ENCODE measurements around the gene FRMPD1.

The FRMPD1 gene

DNA sequence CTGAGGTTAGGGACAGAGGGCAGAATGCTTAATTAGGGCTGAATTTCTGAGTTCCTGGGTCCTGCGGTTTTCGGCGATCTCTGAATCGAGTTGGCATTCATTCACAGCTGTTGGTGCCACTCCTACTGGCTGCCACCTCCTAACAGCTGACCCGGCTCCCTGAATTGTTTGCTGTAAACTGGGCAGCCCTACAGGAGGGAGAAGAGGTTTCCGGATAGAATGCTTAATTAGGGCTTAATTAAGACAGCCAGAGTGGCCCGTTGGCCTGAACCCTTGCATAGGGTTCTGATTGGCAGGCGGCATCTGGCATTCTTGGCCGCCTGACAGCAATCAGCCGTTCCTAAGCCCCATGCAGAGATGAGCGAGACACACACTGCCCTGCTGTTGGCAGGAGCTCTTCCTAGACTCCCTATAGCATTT lies 25.7 kb downstream of the FRMPD1 start:
- no peak overlapping the region for H3K4me3 ChIP-seq (ENCODE audit: low read length)
- no peak overlapping the region for H3K27ac ChIP-seq (ENCODE audit: low read depth, low read length)
- H3K27me3 ChIP-seq (ENCODE audit: insufficient read depth, low read length, poor library complexity): no peaks in the 10 kb centered on the region
- no peak overlapping the region for H3K56ac ChIP-seq (ENCODE audit: low read length)
- no peak overlapping the region for H2BK5ac ChIP-seq (ENCODE audit: low read length)
- H4K5ac ChIP-seq (ENCODE audit: low read length): no peak overlapping the region
- no peak overlapping the region for H3K18ac ChIP-seq (ENCODE audit: low read length)
- no peaks in the 10 kb centered on the region for H3K4me1 ChIP-seq (ENCODE audit: control insufficient read depth, low read depth, low read length)
- no peak overlapping the region for H3K9ac ChIP-seq (ENCODE audit: low read length)
- no peak overlapping the region for H2AK5ac ChIP-seq (ENCODE audit: low read length)
- no peak overlapping the region for H3K4ac ChIP-seq (ENCODE audit: low read depth, low read length)
- no peaks in the 10 kb centered on the region for H3K79me1 ChIP-seq (ENCODE audit: low read length)
- no peak overlapping the region for H3K23ac ChIP-seq (ENCODE audit: low read length)
- DNase-seq: no peak
- no peak overlapping the region for H2BK120ac ChIP-seq (ENCODE audit: low read depth, low read length)
- no peaks in the 10 kb centered on the region for H3K79me2 ChIP-seq (ENCODE audit: control insufficient read depth, insufficient read depth, low read length)
- no CpG with 5 or more reads among the region's 11 CpGs for WGBS (ENCODE audit: extremely low coverage, insufficient coverage, low lambda C conversion rate)
- no peak overlapping the region for H2BK15ac ChIP-seq (replicated peaks; ENCODE audit: low read depth)
- no peak overlapping the region for H3K4me2 ChIP-seq (ENCODE audit: low read length)
- H3K36me3 ChIP-seq (ENCODE audit: control insufficient read depth, insufficient read depth, low read length): no peaks in the 10 kb centered on the region
- H4K8ac ChIP-seq (ENCODE audit: low read depth, low read length): no peak overlapping the region

- H4K5ac ChIP-seq (ENCODE audit: low read length): no peak overlapping the region
- H2BK15ac ChIP-seq (replicated peaks; ENCODE audit: low read depth): no peak overlapping the region
- no peak overlapping the region for H3K27ac ChIP-seq (ENCODE audit: low read depth, low read length)
- no peak overlapping the region for H3K4me2 ChIP-seq (ENCODE audit: low read length)
- no peak overlapping the region for H2AK5ac ChIP-seq (ENCODE audit: low read length)
- H3K4me1 ChIP-seq (ENCODE audit: control insufficient read depth, low read depth, low read length): no peaks in the 10 kb centered on the region
- H3K4ac ChIP-seq (ENCODE audit: low read depth, low read length): no peak overlapping the region
- no peaks in the 10 kb centered on the region for H3K79me1 ChIP-seq (ENCODE audit: low read length)
- WGBS (ENCODE audit: extremely low coverage, insufficient coverage, low lambda C conversion rate): no CpG with 5 or more reads among the region's 2 CpGs
- no peaks in the 10 kb centered on the region for H3K79me2 ChIP-seq (ENCODE audit: control insufficient read depth, insufficient read depth, low read length)
- H3K4me3 ChIP-seq (ENCODE audit: low read length): no peak overlapping the region
- no peak for DNase-seq
- H2BK5ac ChIP-seq (ENCODE audit: low read length): no peak overlapping the region
- no peak overlapping the region for H3K9ac ChIP-seq (ENCODE audit: low read length)
- H3K18ac ChIP-seq (ENCODE audit: low read length): no peak overlapping the region
- H3K36me3 ChIP-seq (ENCODE audit: control insufficient read depth, insufficient read depth, low read length): no peaks in the 10 kb centered on the region
- no peak overlapping the region for H3K23ac ChIP-seq (ENCODE audit: low read length)
- no peaks in the 10 kb centered on the region for H3K27me3 ChIP-seq (ENCODE audit: insufficient read depth, low read length, poor library complexity)
- no peak overlapping the region for H4K8ac ChIP-seq (ENCODE audit: low read depth, low read length)
- H3K56ac ChIP-seq (ENCODE audit: low read length): no peak overlapping the region
- H2BK120ac ChIP-seq (ENCODE audit: low read depth, low read length): no peak overlapping the region
These were observed 26.7 kb downstream of the FRMPD1 start for GRCh38 chr9:37677435-37677834.

- Histone ChIP-seq H3K4me1 (ENCODE audit: control insufficient read depth, low read depth, low read length) (no peaks in the 10 kb centered on the region), H3K27ac (ENCODE audit: low read depth, low read length) (no peak overlapping the region), H3K18ac (ENCODE audit: low read length) (no peak overlapping the region), H4K5ac (ENCODE audit: low read length) (no peak overlapping the region), H3K56ac (ENCODE audit: low read length) (no peak overlapping the region), H3K36me3 (ENCODE audit: control insufficient read depth, insufficient read depth, low read length) (no peaks in the 10 kb centered on the region), H4K8ac (ENCODE audit: low read depth, low read length) (no peak overlapping the region), H2BK5ac (ENCODE audit: low read length) (no peak overlapping the region), H3K23ac (ENCODE audit: low read length) (no peak overlapping the region), H3K79me2 (ENCODE audit: control insufficient read depth, insufficient read depth, low read length) (no peaks in the 10 kb centered on the region), H3K79me1 (ENCODE audit: low read length) (no peaks in the 10 kb centered on the region), H2BK15ac (replicated peaks; ENCODE audit: low read depth) (no peak overlapping the region), H3K4me2 (ENCODE audit: low read length) (no peak overlapping the region), H3K4me3 (ENCODE audit: low read length) (no peak overlapping the region), H3K27me3 (ENCODE audit: insufficient read depth, low read length, poor library complexity) (no peaks in the 10 kb centered on the region), H3K9ac (ENCODE audit: low read length) (no peak overlapping the region), H2BK120ac (ENCODE audit: low read depth, low read length) (no peak overlapping the region), H3K4ac (ENCODE audit: low read depth, low read length) (no peak overlapping the region), H2AK5ac (ENCODE audit: low read length) (no peak overlapping the region)
- no CpG with 5 or more reads among the region's 1 CpG for WGBS (ENCODE audit: extremely low coverage, insufficient coverage, low lambda C conversion rate)
- peak; percentile 11 for DNase-seq
These were observed 28.1 kb downstream of the FRMPD1 start for GRCh38 chr9:37678789-37679273.

GRCh38 chr9:37679649-37680402 lies 29.1 kb downstream of the FRMPD1 start:
- Histone ChIP-seq H4K5ac (ENCODE audit: low read length) (no peak overlapping the region), H3K79me1 (ENCODE audit: low read length) (no peaks in the 10 kb centered on the region), H3K18ac (ENCODE audit: low read length) (no peak overlapping the region), H2BK120ac (ENCODE audit: low read depth, low read length) (no peak overlapping the region), H3K27me3 (ENCODE audit: insufficient read depth, low read length, poor library complexity) (no peaks in the 10 kb centered on the region), H3K27ac (ENCODE audit: low read depth, low read length) (no peak overlapping the region), H3K9ac (ENCODE audit: low read length) (no peak overlapping the region), H2BK5ac (ENCODE audit: low read length) (no peak overlapping the region), H3K36me3 (ENCODE audit: control insufficient read depth, insufficient read depth, low read length) (no peaks in the 10 kb centered on the region), H3K4ac (ENCODE audit: low read depth, low read length) (no peak overlapping the region), H3K23ac (ENCODE audit: low read length) (no peak overlapping the region), H3K4me1 (ENCODE audit: control insufficient read depth, low read depth, low read length) (no peaks in the 10 kb centered on the region), H3K4me3 (ENCODE audit: low read length) (no peak overlapping the region), H2BK15ac (replicated peaks; ENCODE audit: low read depth) (no peak overlapping the region), H3K56ac (ENCODE audit: low read length) (peak overlapping the region; percentile 49), H3K4me2 (ENCODE audit: low read length) (no peak overlapping the region), H4K8ac (ENCODE audit: low read depth, low read length) (no peak overlapping the region), H2AK5ac (ENCODE audit: low read length) (no peak overlapping the region), H3K79me2 (ENCODE audit: control insufficient read depth, insufficient read depth, low read length) (no peaks in the 10 kb centered on the region)
- no CpG with 5 or more reads among the region's 8 CpGs for WGBS (ENCODE audit: extremely low coverage, insufficient coverage, low lambda C conversion rate)
- peak; percentile 5 for DNase-seq

DNA sequence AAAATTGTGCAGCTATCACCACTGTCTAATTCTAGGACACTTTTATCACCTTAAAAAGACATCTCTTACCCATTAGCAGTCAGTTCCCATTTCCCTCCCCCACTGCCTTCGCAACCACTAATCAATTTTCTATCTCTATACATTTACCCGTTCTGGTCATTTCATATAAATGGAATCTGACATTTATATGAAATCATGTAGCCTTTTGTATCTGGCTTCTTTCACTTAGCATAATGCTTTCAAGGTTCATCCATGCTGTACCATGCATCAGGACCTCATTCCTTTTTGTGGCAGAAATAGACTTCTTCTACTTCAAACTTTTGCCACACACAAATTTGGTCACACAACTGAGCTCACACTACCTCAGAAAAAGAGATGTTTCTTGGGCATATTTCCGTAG lies 32.2 kb downstream of the FRMPD1 start:
- H3K23ac ChIP-seq (ENCODE audit: low read length): no peak overlapping the region
- no peak overlapping the region for H3K18ac ChIP-seq (ENCODE audit: low read length)
- H3K4ac ChIP-seq (ENCODE audit: low read depth, low read length): no peak overlapping the region
- H3K79me2 ChIP-seq (ENCODE audit: control insufficient read depth, insufficient read depth, low read length): no peaks in the 10 kb centered on the region
- no peak overlapping the region for H4K5ac ChIP-seq (ENCODE audit: low read length)
- DNase-seq: no peak
- no peak overlapping the region for H2AK5ac ChIP-seq (ENCODE audit: low read length)
- WGBS (ENCODE audit: extremely low coverage, insufficient coverage, low lambda C conversion rate): 100% methylated on average over 2 of the region's 3 CpGs
- no peak overlapping the region for H2BK120ac ChIP-seq (ENCODE audit: low read depth, low read length)
- H3K4me3 ChIP-seq (ENCODE audit: low read length): no peak overlapping the region
- H4K8ac ChIP-seq (ENCODE audit: low read depth, low read length): no peak overlapping the region
- no peak overlapping the region for H3K27ac ChIP-seq (ENCODE audit: low read depth, low read length)
- H3K9ac ChIP-seq (ENCODE audit: low read length): no peak overlapping the region
- H3K56ac ChIP-seq (ENCODE audit: low read length): no peak overlapping the region
- H3K27me3 ChIP-seq (ENCODE audit: insufficient read depth, low read length, poor library complexity): no peaks in the 10 kb centered on the region
- H3K79me1 ChIP-seq (ENCODE audit: low read length): no peaks in the 10 kb centered on the region
- H2BK15ac ChIP-seq (replicated peaks; ENCODE audit: low read depth): no peak overlapping the region
- no peaks in the 10 kb centered on the region for H3K36me3 ChIP-seq (ENCODE audit: control insufficient read depth, insufficient read depth, low read length)
- H3K4me1 ChIP-seq (ENCODE audit: control insufficient read depth, low read depth, low read length): no peaks in the 10 kb centered on the region
- no peak overlapping the region for H2BK5ac ChIP-seq (ENCODE audit: low read length)
- H3K4me2 ChIP-seq (ENCODE audit: low read length): no peak overlapping the region
